GM18870 (cell line): ENCODE data around the gene STAB2.

Experiments used
- ATAC-seq: cut with Tn5 transposase; IDR thresholded peaks from one replicate; pipeline ENCODE4 v1.9.1; 2021; ENCODE audit warnings: moderate library complexity; ENCODE audit not compliant: unreplicated experiment

STAB2 gene

GRCh38 chr12:103778781-103779180 is 191.7 kb downstream of the STAB2 start:
- no peak for ATAC-seq

- no peak for ATAC-seq
These were observed 192.5 kb downstream of the STAB2 start for GRCh38 chr12:103779410-103780092.

- no peak for ATAC-seq
These were observed 193.0 kb downstream of the STAB2 start for GRCh38 chr12:103780093-103780440.

- ATAC-seq = no peak
These were observed 193.9 kb downstream of the STAB2 start for GRCh38 chr12:103780992-103781391.

- ATAC-seq = no peak
These were observed 195.3 kb downstream of the STAB2 start for GRCh38 chr12:103782399-103782798.

DNA sequence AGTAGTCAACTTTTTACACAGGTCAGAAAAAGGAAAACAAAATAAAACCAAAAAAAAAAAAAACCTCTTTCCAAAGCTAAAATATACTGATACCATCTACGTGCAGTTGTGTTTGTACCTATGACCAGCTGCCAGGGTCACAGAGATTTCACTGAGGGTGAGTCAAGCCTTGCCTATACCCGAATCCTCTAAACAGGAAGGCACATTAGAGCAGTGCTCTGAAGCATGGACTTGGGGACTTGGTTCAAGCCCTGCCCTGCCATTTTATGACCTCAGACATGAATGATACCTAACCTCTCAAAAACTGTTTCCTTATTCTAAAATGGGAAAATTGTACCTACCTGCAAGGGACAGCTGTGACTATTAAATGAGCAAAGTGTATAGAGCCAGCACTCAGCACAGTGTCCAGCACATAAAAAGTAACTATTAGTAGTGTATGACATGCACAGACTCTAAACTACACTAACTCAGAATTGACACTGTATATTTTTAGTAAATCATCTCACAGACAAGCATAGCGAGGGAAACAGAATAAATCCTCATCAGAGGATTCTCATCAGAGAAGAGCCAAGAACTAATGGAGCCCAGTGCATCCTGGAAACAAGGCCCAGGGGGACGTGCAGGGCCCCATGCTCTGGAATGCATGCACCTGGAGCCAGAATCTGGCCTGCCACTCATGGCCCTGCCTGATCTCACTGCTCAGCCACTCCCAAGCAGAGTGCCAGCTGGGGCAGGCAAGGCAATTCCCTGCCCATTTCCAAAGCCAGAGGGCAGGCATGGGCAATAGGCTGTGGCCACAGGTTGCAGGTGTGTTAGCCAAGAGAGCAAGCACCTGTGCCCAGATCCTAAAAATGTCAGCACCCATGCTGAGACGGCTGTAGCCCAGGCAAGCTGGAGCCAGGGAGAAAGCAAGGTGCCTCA is 196.9 kb downstream of the STAB2 start:
- no peak for ATAC-seq

DNA sequence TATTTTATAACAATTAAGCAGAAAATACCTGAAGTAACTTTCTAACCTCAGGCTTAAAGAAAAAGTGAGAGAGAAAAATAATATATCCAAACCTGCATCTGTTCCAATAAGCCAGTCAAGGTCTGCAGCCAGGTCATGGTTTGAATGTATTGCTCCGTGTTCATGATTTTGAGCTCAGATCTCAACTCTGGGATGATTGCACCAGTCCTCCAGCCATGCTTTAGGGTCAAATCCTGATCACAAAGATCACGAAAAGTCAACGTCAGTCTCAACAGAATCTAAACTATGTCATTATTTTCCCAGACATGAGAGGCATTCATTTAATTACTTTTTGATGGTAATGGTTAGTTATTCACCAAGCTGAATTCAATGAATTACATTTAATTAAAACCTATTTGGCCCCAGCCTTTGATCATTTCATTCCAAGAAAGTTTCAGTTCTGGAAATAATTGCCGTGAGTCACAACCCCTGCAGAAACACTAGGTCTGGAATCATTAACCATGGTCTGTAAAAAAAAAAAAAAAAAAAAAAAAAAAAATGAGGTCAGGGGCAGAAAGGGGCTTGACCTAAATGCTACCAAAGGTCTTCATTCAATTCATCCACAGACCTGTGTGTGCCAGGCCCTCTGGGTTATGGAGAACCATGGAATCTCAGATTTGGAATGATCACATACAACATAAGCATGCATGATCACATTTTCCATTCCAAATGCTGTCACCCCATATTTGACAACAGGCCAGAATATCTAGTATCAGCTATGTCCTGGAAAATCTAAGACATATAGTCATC is 198.4 kb downstream of the STAB2 start:
- no peak for ATAC-seq

DNA sequence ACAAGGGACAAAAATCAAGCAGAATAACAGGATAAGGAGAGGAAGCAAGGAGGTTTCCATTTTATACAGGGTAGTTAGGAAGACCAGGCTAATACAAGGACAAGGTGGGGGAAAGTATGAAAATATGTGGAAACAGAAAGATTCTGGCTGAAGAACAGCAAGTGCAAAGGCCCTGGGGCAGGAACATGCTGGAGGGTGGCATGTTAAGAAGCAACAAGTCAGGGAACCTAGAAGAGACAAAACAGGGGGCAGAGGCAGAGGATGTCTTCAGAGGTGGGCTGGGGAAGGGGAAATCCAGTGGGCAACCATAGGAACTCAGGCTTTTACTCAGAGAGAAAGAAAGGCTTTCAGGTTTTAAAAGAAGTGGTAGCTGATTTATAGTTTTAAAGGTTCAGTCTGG is 199.1 kb downstream of the STAB2 start:
- ATAC-seq = no peak

GRCh38 chr12:103791350-103791920 is 204.4 kb downstream of the STAB2 start:
- no peak for ATAC-seq

DNA sequence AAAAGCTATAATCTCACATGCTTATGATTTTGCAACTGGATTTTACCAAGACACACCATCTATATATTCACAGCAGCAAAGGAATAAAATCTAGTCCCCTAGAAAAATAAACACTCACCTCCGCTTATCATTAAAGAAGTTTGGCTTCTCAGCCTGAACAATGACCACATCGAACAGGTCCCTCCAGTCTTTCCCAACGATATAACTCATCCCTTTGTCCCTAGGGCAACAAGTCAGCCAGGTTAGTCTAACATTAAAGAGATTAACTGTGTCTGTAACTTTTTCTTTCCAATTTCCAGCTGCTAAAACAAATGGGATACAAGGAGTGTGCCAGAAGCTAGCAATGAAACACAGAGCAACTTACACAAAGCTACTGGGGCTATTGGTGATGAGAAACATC is 206.0 kb downstream of the STAB2 start:
- no peak for ATAC-seq

- ATAC-seq = no peak
These were observed 206.5 kb downstream of the STAB2 start for GRCh38 chr12:103793512-103794045.

- ATAC-seq = no peak
These were observed 207.5 kb downstream of the STAB2 start for GRCh38 chr12:103794309-103795213.

DNA sequence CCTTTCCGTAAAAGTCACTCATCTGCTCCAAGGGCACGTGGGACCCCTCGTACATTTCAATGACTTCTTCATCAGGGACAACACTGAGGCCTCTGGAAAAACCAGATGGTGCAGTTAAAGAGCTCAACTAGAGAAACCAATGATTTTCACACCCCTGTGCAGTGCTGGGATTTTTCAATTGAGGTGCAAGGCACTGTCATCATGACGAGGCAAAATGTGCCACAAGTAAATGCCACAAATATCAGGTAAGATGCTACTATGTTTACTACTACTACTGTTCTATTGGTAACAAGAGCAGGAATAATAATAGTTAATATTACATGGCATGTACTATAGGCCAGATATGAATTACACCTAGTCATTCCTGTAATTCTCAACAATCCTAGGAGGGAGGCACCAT is 211.5 kb downstream of the STAB2 start:
- ATAC-seq = no peak

DNA sequence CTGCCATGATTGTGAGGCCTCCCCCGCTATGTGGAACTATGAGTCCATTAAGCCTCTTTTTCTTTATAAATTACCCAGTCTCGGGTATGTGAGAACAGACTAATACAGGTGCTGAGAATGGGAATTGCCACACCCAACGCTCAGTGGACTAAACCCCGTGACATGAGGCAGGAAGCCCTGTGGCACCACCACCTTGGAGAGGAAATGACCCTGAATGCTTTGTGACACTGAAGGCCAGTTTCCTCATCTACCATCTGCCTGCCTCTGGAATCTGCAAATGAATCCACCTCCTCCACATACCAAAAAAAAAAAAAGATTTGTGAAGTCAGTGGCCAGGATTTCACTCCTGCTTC is 212.4 kb downstream of the STAB2 start:
- no peak for ATAC-seq

DNA sequence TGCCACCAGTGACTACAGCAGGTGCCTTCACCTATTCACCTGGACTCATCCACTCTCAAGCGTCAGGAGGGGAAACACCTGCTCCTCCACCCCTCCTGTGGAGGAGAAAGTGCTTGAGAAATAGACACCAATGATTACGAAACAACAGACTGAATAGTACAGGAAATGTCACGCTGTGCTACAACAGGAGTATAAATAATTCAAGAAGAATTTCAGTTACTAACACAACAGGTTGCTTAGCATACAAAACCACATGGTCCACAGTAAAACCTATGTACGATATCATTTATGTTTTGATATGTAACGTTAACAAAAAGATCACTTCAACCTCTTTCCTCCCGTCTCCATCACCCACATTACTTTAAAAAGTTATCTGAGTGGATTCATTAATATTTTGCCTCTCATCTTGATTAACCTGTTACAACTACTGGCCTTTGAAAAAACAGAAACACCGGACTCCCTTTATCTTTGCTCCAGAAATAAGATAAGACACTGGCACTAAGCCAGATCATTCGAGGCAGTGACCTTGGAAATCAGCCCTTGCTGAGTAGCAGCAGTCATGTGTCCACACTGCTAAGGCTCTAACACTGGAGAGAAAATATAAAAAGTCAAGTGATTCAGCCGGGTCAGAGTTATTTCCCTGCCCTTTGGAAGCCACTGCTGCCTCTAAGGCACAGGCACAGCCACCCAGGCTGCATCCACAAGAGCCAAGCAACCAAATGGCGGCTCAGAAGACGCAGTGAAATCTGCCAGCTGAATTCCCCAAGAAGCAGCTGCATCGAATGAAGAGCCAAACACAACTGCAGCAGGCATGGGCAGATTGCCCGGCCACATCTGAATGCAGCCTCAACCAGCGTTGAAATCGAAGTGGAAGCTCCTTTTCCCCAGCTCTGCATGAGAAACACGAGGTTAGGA is 213.0 kb downstream of the STAB2 start:
- ATAC-seq = no peak

GRCh38 chr12:103801709-103802585 is 214.9 kb downstream of the STAB2 start:
- no peak for ATAC-seq

DNA sequence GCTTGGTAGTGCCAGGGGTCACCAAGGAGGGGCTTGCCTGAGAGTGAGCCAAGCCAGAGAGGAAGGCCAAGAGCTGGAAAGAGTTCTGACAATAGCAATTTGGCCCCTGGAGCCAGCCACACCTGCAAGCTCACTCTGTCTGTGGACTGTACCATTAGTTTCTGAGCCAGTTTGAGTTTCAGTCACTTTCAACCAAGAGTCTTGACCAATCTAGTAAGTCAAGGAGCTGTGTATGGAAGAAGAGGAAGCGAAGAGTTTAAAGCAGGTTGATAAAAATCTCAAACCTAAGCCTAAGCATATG is 215.5 kb downstream of the STAB2 start:
- no peak for ATAC-seq

GRCh38 chr12:103803847-103804246 is 216.8 kb downstream of the STAB2 start:
- no peak for ATAC-seq
